Body of pancreas (tissue), 4 donors: ENCODE data around the gene DRC1.

Source experiments
- CTCF ChIP-seq, 7 experiments: fragments of 450-650 bp in 4 of 7; fragments of 200-600 bp in 3 of 7; sonication (generic) in 3 of 7; IDR thresholded peaks; one replicate each; pipeline ENCODE4 v1.5.1; 2016 to 2019; ENCODE audit warnings: antibody characterized with exemption in 7 of 7
- POLR2A ChIP-seq, 3 donors: fragments of 450-650 bp; IDR thresholded peaks; one replicate each; pipeline ENCODE4 v1.6.1; 2016; ENCODE audit warnings: antibody characterized with exemption in 3 of 3, mild to moderate bottlenecking in 2 of 3

GRCh38 chr2:26457251-26457666 is 55.5 kb downstream of the DRC1 start:
- no peak for TF ChIP-seq CTCF (IDR thresholded peaks at IDR 0.05)
- TF ChIP-seq POLR2A (IDR thresholded peaks at IDR 0.05): no peak
